PC-3 (cell line): Measurements from ENCODE around the gene UNC13A.

Experiments
- EZH2 ChIP-seq: fragments of 300-600 bp; sonication (generic); IDR thresholded peaks from one replicate; pipeline ENCODE4 v1.6.1; 2017; ENCODE audit warnings: antibody characterized with exemption, mild to moderate bottlenecking, low read length; ENCODE audit not compliant: unreplicated experiment
- EZH2phosphoT487 ChIP-seq: fragments of 300-600 bp; sonication (generic); IDR thresholded peaks from 2 replicates; pipeline ENCODE4 v1.6.1; 2018; ENCODE audit warnings: mild to moderate bottlenecking, antibody characterized with exemption, low read length, borderline replicate concordance
- TF ChIP-seq, protein P1 (sequence below): fragments of 300-600 bp; sonication (generic); conservative IDR thresholded peaks from 2 replicates; pipeline ENCODE4 v1.5.1; 2017; ENCODE audit warnings: antibody characterized with exemption, low read depth, mild to moderate bottlenecking, low read length

DNA sequence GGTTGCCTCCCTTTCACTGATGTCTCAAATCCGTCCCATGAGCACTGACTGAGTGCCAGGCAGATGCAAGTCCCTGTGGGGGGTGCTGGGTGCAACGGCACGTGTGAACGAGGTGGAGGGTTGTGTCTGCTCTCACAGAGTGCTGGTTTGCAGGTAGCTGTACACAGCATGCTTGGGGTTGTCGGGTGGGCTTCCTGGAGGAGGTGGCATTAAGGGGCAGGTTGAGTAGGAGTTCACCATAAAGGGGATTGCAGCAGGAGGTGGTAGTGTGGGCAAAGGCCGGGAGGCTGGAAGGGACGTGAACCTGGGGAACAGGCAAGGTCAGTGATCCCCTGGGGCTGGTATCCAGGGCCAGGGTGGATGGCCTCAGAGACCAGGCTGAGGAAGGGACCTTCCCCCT, 115.5 kb downstream of the UNC13A start:
- TF ChIP-seq, protein P1, sequence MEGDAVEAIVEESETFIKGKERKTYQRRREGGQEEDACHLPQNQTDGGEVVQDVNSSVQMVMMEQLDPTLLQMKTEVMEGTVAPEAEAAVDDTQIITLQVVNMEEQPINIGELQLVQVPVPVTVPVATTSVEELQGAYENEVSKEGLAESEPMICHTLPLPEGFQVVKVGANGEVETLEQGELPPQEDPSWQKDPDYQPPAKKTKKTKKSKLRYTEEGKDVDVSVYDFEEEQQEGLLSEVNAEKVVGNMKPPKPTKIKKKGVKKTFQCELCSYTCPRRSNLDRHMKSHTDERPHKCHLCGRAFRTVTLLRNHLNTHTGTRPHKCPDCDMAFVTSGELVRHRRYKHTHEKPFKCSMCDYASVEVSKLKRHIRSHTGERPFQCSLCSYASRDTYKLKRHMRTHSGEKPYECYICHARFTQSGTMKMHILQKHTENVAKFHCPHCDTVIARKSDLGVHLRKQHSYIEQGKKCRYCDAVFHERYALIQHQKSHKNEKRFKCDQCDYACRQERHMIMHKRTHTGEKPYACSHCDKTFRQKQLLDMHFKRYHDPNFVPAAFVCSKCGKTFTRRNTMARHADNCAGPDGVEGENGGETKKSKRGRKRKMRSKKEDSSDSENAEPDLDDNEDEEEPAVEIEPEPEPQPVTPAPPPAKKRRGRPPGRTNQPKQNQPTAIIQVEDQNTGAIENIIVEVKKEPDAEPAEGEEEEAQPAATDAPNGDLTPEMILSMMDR = no peak
- TF ChIP-seq EZH2phosphoT487 (no peak), EZH2 (no peak)
